Stimulated activated naive CD4-positive, alpha-beta T cell (primary cell): ENCODE measurements around the gene DENND2A.
"Not testable (repeated sequence)": the region's sequence is repeated elsewhere in the genome, so short reads cannot be mapped to it uniquely, and the experiment has no call there.

ENCODE experiments used
- DNase-seq, 6 experiments: peaks; one replicate each; lab custom pipeline; 2025; lab: John Stamatoyannopoulos, UW

DENND2A gene

DNA sequence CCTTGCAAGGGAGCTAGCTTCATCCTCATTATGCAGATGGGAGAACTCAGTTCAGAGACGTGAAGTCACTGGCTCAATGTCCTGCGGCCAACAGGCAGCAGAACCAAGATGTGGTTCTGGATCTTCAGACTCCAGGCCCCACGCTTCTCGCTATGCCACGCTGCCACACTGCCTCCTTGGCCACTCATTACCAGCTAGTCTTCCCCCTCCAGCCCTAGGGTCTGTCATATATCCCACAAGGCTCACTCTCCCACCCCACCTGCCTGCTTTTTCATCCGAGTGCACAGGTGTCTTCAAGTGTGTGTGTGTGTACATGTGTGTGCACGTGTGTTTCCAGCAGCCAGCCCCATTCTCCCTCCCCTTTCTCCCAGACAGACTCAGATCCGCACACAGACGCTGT, 53.4 kb downstream of the DENND2A start:
- no peak for DNase-seq

DNA sequence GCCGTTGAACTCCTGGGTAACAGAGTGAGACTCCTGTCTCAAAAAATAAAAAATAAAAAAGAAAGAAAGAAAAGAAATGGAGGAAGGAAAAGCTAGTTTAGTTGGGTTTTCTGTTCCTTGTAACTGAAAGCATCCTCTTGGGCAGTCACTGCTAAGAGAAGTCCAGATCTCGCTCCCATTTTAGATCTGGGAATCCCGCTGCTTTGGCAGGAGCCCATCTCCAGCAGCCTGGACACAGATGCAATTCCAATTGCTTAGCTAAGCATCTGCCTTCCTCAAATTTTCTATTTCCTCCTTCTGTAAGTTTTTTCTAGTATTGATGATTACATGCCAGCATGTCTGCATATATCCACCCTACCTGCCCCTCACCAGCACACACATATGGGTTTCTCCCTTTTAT, 54.1 kb downstream of the DENND2A start:
- no peak for DNase-seq

DNA sequence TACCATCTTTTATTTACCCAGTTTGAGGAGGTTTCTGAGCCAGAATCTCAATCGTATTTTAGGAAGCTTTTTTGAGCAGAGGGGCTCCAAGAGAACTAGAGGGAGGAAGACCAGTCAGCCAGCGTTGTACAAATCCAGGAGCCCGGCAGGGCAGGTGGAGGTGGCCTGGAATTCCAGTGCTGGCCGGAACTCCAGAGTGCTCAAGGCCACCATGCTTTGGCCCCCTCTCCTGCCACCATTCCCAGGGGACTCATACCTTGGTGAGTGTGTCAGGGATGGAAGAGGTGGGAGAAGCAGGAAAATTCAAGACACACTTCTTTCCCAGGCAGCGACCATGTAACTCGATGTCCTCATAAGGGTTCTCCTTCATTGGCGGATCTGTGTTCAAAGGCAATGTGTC, 55.3 kb downstream of the DENND2A start:
- DNase-seq: no peak

GRCh38 chr7:140584195-140584851, 56.3 kb downstream of the DENND2A start:
- DNase-seq: no peak

- no peak for DNase-seq
Observed at GRCh38 chr7:140581411-140581810, 59.2 kb downstream of the DENND2A start.

GRCh38 chr7:140577651-140578050, 63.0 kb downstream of the DENND2A start:
- no peak for DNase-seq

DNA sequence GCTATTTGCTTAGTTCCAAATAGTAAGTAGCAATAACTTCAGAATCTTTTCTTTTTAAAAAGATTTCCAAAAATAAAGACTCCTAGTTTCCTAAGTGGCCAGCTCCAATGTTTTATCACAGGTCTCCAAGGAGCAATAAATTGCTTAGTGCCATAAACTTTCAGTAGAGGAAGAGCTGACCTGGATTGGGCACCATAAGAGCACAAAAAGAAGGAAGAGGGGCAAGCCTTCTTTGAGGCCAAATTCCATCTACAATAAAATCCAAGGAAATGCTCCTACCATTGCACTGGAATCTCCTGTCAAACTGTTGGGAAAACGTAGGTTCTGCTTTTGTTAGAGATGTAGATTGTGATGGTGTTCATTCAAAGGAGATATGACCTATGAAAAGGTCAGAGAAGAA, 64.0 kb downstream of the DENND2A start:
- DNase-seq: no peak

GRCh38 chr7:140571538-140572122, 69.0 kb downstream of the DENND2A start:
- no peak for DNase-seq

DNA sequence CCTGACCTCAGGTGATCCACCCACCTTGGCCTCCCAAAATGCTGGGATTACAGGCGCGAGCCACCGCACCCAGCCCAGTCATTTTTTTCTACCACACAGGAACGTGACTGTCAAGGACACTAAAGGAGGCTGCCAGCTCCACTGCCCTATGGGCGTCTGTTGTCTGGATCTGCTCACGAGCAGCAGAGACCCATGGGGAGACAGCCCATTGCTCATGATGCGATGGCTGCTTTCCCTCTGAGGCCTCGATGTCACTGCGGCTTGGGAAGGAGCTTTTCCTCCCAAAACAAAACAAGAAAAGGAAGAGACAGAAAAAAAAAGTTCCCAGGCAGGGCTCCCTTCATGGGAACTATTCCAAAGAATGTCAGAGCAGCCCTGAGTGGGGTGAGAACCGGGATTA, 70.5 kb downstream of the DENND2A start:
- no peak for DNase-seq

GRCh38 chr7:140568021-140568813, 72.4 kb downstream of the DENND2A start:
- no peak for DNase-seq

DNA sequence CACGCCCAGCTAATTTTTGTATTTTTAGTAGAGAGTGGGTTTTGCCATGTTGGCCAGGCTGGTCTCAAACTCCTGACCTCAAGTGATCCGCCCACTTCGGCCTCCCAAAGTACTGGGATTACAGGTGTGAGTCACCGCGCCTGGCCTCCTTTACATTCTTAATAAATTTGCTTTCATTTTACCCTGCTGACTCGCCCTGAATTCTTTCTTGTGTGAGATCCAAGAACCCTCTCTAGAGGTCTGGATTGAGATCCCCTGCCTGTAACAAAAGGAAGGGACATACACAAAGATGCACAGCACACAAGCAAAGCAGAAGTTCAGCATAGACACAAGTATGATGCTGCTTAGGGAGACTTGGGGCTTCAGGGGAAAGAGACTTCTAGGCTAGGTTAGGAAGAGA, 74.4 kb downstream of the DENND2A start:
- DNase-seq: not testable (repeated sequence)

DNA sequence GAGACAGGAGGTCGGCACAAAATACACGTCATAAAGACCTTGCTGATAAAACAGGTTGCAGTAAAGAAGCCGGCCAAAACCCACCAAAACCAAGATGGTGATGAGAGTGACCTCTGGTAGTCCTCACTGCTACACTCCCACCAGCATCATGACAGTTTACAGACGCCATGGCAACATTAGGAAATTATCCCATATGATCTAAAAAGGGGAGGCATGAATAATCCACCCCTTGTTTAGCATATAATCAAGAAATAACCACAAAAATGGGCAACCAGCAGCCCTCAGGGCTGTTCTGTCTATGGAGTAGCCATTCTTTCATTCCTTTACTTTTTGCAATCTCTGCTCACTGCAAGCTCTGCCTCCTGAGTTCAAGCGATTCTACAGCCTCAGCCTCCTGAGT, 74.9 kb downstream of the DENND2A start:
- not testable (repeated sequence) for DNase-seq

GRCh38 chr7:140564643-140565042, 76.0 kb downstream of the DENND2A start:
- no peak for DNase-seq

DNA sequence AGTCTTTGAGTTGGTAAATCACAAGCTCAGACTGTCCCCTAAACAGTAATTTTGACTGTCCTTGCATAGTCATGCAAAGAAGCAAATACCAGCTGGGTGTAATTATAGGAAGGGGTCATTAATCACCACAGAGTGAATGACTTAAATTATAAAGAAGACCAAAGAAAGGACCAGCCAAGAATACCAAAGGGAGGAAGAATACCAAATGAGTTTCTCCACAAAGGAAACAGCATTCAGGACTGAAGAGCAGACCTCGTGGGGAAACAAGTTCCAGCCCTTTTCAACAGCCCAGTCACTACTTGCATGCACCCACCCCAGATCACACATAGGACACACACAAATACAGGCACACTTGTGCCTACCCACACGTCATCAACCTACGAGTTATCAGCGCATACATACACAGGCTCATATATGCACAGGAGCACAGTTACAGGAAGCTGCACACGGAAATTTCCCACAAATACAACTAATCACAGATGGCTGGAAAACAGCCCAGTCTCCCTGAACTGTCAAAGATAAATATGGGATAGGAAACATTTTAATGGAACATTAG, 77.6 kb downstream of the DENND2A start:
- no peak for DNase-seq

- no peak for DNase-seq
Observed at GRCh38 chr7:140559410-140559809, 81.2 kb downstream of the DENND2A start.

DNA sequence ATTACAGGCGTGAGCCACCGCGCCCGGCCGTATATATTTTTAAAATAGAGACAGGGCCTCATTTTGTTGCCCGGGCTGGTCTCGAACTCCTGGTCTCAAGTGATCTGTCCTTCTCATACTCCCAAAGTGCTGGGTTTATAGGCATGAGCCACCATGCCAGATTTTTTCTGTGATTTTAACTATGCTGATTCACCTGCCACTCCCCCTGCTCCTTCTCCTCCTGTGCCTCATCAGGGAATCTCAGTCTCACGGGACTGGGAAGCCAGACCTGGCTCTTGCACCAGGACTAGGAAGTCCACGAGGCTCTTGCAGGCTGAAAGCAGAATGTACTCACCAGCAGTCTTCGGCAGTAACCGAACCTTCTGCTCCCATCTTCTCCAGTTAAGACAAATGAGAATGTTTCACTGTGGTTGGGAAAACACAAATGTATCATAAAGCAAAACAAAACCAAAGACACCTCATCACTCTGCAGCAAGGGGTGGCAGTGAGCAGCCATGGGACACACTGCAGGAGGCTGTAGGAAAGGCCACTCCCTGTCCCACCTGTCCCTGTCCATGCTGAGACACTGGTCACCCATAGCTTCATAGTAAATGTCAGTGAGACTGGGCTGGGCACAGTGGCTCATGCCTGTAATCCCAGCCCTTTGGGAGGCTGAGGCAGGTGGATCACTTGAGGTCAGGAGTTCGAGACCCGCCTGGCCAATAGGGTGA, 82.6 kb downstream of the DENND2A start:
- no peak for DNase-seq

- DNase-seq: no peak
Observed at GRCh38 chr7:140557069-140557468, 83.5 kb downstream of the DENND2A start.

DNA sequence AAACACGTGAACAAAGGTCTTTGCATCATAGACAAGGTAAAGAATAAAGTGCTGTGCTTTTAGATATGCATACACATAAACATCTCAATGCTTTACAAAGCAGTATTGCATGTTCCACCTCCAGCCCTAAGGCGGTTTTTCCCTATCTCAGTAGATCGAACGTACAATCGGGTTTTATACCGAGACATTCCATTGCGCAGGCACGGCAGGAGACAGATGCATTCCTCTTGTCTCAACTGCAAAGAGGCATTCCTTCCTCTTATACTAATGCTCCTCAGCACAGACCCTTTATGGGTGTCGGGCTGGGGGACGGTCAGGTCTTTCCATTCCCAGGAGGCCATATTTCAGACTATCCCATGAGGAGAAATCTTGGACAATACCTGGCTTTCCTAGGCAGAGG, 87.4 kb downstream of the DENND2A start:
- not testable (repeated sequence) for DNase-seq

- no peak for DNase-seq
Observed at GRCh38 chr7:140552240-140552679, 88.4 kb downstream of the DENND2A start.

GRCh38 chr7:140551355-140552239, 89.0 kb downstream of the DENND2A start:
- DNase-seq: no peak

DNA sequence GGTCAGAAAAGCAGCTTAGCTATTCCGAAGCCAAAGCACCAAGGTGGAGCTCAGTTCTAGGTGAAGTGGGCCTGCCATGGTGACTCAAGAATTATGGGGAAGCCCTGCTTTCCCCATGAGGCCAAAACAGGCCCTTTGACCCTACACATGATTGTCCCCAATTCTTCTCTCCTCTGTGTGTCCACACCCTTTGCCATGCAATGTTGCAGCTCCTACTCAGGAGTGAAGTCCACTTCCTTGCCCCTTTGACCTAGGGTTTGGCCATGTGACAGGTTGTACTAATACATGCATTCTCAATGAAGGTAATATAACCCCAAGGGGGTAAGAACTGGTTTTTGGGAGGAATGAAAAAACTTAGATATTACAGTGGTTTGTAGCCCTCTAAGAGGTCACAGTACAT, 93.7 kb downstream of the DENND2A start:
- no peak for DNase-seq
